GM19324 (cell line): Measurements from ENCODE around the gene AGBL5.
"Not testable (repeated sequence)": the region's sequence is repeated elsewhere in the genome, so short reads cannot be mapped to it uniquely, and the experiment has no call there.

Source experiments
- ATAC-seq: cut with Tn5 transposase; IDR thresholded peaks from one replicate; pipeline ENCODE4 v1.9.1; 2021; ENCODE audit warnings: mild to moderate bottlenecking, moderate library complexity; ENCODE audit not compliant: unreplicated experiment, low FRiP score

Gene AGBL5

GRCh38 chr2:27108221-27108620 is 56.8 kb downstream of the AGBL5 start:
- ATAC-seq = no peak

- no peak for ATAC-seq
Observed at GRCh38 chr2:27109083-27109482, 57.6 kb downstream of the AGBL5 start.

- ATAC-seq = not testable (repeated sequence)
Observed at GRCh38 chr2:27110603-27111352, 59.3 kb downstream of the AGBL5 start.

- not testable (repeated sequence) for ATAC-seq
Observed at GRCh38 chr2:27111392-27112078, 60.1 kb downstream of the AGBL5 start.

- ATAC-seq = no peak
Observed at GRCh38 chr2:27115519-27115918, 64.1 kb downstream of the AGBL5 start.

- no peak for ATAC-seq
Observed at GRCh38 chr2:27117995-27118524, 66.6 kb downstream of the AGBL5 start.

GRCh38 chr2:27118525-27119329 is 67.3 kb downstream of the AGBL5 start, which contains the start of gene CGREF1:
CGREF1 (minus strand) TSS chr2:27119128; CDS start chr2:27104366, 14,762 bp downstream.
- ATAC-seq = no peak

- ATAC-seq = not testable (repeated sequence)
Observed at GRCh38 chr2:27119330-27119670, 67.8 kb downstream of the AGBL5 start.
